Amniotic epithelial cell (primary cell): ENCODE data around the gene GPC5.

Experiments
- DNase-seq: peaks from one replicate; pipeline ENCODE4 v3.0.0-alpha.2; 2010; ENCODE audit warnings: low read depth

Gene GPC5

GRCh38 chr13:91593456-91593855 lies 195.0 kb downstream of the GPC5 start:
- DNase-seq: no peak

- no peak for DNase-seq
Observed at GRCh38 chr13:91594061-91594460, 195.6 kb downstream of the GPC5 start.

GRCh38 chr13:91595677-91596076 lies 197.3 kb downstream of the GPC5 start:
- DNase-seq: no peak

- no peak for DNase-seq
Observed at GRCh38 chr13:91596842-91597241, 198.4 kb downstream of the GPC5 start.

DNA sequence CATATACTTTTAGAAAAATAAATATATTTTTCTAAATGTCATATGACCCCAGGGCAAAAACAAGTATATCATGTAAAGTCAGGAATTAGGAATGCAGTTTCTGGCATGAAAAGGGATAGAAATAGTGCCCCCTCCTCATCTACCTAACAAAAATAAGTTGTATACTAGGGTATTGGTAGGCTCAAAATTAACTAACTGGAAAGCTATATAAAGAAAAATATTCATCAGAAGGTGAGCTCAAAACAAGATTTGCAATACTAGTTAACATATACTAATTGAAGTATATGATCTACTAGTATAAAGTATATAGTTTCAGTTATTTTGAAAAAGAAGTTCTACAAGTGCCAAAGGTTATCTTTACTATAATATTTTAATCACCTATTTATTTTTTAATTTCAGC lies 200.2 kb downstream of the GPC5 start:
- DNase-seq: no peak

DNA sequence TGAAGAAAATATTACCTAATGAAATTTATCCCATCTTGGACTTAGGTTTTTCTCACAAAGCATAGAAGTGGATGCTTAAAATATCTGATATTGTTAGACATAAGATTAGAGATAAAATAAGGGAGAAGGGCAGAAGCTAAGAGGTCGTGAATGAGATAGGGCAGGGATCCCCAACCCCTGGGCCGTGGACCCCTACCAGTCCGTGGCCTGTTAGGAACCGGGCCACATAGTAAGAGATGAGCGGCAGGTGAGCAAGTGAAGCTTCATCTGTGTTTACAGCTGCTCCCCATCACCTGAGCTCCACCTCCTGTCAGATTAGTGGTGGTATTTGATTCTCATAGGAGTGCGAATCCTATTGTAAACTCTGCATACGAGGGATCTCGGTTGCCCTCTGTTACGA lies 202.9 kb downstream of the GPC5 start:
- DNase-seq: no peak

GRCh38 chr13:91601807-91602206 lies 203.4 kb downstream of the GPC5 start:
- no peak for DNase-seq

DNA sequence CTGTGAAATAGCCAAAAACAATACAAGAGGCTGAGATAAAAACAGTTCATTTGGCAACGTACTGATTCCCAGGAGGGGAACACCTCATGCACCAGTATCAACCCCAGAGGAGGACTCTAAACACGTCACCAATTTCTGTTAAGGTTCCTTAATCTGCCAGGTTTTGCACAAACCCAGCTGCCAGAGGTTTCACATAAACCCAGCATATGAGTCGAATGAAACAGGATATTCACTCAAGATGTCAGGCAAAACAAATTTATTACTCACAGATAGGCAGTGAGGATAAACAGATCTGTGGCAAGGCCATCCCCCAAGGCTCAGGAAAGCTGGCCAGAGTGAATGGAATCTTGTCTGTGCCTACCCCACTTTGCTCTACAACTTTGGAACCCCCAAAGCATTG lies 210.9 kb downstream of the GPC5 start:
- DNase-seq: peak; percentile 3

DNA sequence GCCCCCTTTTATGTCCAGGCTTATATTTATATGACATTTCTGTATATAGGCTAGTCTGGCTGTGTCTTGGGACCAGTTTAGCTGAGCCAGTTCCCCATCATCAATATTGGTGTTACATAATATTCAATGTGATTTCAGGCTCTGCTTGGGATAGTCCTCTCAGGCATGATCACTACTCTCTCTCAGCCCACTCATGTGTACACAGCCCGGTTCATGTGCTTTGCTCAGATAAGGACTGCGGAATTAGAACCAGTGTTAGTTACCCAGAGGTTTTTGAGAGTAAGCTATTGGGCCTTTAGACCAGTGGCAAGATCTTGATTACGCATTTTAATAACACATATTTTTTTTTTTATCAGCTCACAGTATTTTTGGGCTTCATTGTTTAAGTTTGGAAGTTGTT lies 219.9 kb downstream of the GPC5 start:
- DNase-seq: no peak

DNA sequence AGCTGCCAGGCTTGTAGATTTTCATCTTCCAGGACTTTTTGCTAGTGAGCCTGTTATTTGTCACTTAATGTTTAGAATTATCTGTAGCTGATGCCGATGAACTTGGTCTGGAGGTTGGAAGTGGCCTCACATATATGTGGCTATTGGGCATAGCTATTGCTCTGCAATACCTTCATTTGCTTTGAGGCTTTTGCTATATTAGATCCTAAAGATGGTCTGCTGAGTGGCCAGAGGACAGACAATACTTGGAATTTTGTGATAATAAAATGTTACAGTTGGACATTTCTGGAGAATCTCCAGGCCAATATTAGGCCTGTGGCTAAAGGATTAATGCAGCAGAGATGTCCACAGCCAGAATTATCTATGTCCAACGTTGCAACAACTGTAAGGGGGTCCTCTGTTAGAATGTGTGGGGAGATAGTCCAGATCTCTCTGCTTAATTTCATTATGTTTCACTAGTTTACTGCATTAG lies 222.3 kb downstream of the GPC5 start:
- DNase-seq: no peak

DNA sequence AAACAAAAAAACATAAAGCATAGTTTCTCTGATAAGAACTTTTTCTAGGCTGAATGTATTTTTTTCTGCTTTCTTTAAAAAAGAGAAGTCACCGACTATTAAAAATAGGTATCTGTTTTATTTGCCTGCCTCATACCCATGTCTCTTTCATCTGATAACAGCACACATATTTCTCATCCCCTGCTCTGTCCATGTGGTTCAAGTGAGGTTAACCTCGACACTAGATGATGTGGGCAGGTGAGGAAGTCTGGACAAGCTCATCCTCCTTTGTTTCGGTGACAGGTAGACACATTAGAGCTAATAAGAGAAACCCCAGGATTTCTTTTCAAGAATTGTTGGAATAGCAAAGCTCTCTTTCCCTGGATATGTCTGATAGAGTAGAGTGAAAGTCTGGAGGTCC lies 222.7 kb downstream of the GPC5 start:
- no peak for DNase-seq

- no peak for DNase-seq
Observed at GRCh38 chr13:91621963-91622362, 223.5 kb downstream of the GPC5 start.

- no peak for DNase-seq
Observed at GRCh38 chr13:91622778-91623550, 224.5 kb downstream of the GPC5 start.

DNA sequence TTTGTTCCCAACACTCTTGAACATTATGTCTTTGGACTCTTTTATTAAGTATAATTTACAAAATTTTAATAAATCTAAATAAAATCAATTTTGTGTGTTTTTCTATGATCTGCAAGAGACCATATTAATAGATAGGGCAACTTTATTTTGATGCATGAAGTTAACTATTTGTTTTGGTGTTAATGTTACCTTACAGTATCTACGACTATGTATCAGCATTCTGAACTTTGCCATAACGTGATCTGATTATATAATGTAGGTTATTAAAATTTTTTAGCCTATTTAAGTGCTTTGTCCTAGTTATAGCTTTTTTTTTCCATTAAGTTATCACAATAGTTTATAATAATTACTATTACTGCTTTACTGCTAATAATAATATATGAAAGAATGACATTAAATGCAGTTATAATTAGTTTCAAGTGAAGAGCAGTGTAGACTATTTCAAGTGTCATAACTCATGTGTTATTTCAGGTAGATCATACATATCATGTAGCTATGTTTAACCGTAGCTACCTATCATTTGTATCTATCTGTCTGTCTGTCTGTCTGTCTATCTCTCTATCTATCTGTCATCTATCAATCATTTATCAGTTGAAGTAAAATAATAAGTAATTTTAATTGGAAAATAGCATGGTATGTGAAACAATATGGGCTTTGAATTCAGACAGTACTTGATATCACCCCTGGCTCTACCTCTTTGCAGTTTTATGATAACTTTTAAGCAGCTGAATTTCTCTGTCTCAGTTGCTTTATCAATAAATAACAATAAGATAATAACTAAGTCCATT lies 229.7 kb downstream of the GPC5 start:
- DNase-seq: no peak

DNA sequence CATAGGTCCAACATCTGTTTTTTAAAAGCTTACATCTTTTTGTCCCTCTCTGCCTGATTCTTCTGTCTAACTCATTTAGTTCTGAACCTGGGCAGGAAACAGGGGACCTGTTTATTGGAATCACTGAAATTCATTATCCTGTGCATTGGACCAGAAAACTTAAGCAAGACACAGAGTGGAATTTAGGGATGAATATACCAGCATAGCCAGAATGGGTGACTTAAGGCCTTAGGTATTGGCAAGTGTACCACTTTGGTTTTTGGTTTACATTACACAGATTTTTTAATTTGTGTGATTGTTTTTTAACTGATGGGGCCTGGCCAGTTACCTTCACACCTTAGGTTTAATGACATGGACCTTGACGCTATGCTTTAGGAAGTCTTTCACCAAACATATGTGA lies 232.5 kb downstream of the GPC5 start:
- DNase-seq: no peak

- DNase-seq: no peak
Observed at GRCh38 chr13:91632086-91632485, 233.7 kb downstream of the GPC5 start.

DNA sequence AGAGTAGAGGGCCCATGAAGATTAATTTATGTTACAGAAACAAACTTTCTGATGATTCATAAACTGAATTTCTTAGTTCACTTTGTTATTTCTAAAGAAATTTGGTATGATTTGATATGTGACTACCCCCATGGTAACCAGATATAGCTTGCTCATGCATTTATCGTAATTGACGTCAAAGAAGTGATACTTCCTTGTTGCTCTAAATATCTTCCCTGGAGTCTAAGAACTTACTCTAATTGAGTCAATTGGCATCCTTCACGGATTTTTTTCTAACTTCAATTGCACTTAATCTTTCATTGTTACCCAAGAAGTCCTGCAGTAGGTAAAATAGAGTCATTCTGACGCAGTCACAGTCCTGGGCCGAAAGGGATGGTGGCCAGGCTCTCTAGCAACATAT lies 240.9 kb downstream of the GPC5 start:
- DNase-seq: no peak

GRCh38 chr13:91643394-91643793 lies 245.0 kb downstream of the GPC5 start:
- no peak for DNase-seq

DNA sequence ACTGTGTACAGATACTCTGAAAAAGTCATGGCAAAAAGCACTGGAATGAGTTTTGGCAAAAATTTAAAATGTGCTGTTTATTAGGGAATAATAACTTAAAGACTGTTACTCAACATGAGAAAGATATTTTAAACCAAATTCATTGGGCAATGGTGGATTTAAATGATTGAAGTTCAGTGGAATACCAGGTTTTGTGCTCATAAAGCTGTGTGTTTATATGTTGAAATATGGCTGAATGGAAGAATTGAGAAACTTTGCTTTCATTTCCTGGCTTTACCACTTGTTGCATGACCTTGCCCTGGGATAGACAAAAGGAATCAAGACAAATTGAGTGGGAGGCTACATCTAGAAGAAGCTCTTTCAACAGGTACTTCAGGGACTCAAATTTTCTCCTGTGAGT lies 246.4 kb downstream of the GPC5 start:
- DNase-seq: no peak

DNA sequence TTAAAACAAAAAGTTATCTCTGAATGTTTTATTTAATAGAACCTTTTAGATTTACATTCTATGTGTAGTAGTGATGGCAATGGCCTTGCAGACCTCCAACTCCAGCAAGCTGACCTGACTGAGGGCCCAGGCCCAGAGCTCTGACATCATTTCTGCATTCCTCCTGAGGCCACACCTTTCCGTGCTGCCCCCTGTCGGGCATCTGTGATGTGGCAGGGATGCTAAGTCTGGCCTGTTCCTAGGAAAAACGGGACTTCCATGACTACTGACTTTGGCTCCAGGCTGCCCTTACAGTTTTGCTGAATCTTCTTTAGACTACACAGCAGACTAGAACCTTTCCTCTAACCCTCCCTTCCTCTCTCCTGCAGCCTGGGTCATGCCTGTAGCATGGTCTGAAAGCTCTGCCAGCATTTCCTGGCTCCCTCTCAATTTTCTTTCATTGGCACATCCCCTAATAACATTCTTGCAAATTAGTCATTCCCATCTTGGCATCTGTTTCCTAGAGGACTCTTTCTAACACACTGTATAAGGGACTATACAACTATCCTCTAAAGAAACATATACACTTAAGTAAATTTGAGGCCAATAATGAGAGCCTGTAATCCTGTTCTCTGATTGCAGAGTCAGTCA lies 249.1 kb downstream of the GPC5 start:
- no peak for DNase-seq

GRCh38 chr13:91648012-91648411 lies 249.6 kb downstream of the GPC5 start:
- no peak for DNase-seq

- DNase-seq: no peak
Observed at GRCh38 chr13:91649456-91649855, 251.0 kb downstream of the GPC5 start.
